Fibroblast of the aortic adventitia (primary cell): ENCODE data around the gene PLCL2. TPM values are rescaled to one million over a fixed set of nuclear protein-coding genes. Genes with fewer than 3 reads are reported as not detected.
"Not testable (repeated sequence)": the region's sequence is repeated elsewhere in the genome, so short reads cannot be mapped to it uniquely, and the experiment has no call there.

Experiments used
- DNase-seq: peaks from one replicate; pipeline ENCODE4 v3.0.0-alpha.2; 2010; ENCODE audit warnings: low read depth
- H3K4me3 ChIP-seq: 2 replicates; pipeline ENCODE4 v1.5.1; 2011; ENCODE audit warnings: low read depth, mild to moderate bottlenecking, control low read depth, low read length, moderate library complexity
- CTCF ChIP-seq: IDR thresholded peaks from 2 replicates; pipeline ENCODE4 v1.5.1; 2011; ENCODE audit warnings: mild to moderate bottlenecking, low read length, control low read depth, inconsistent platforms; ENCODE audit not compliant: insufficient read depth
- total RNA-seq: library from RNA; depleted of rRNA; stranded (reverse); fragments of >200 nt; gene quantifications from 2 replicates; pipeline ENCODE4 v1.2.3, GENCODE V29; 2012; ENCODE audit warnings: low replicate concordance

The PLCL2 gene
- total RNA-seq, 1 donor: 11.6 TPM

GRCh38 chr3:17103579-17103978 lies 218.8 kb downstream of the PLCL2 start:
- H3K4me3 ChIP-seq: no peak overlapping the region
- DNase-seq: no peak

GRCh38 chr3:17106801-17107200 lies 222.0 kb downstream of the PLCL2 start:
- not testable (repeated sequence) for H3K4me3 ChIP-seq, DNase-seq

More at GRCh38 chr3:17103579-17103978, 218.8 kb downstream of the PLCL2 start:
- TF ChIP-seq CTCF: no peak

- no peak for TF ChIP-seq CTCF
- no peak overlapping the region for H3K4me3 ChIP-seq
Measured at GRCh38 chr3:17110660-17111396, 226.1 kb downstream of the PLCL2 start.

GRCh38 chr3:17111586-17111985 lies 226.8 kb downstream of the PLCL2 start:
- TF ChIP-seq CTCF: no peak
- no peak for DNase-seq
- H3K4me3 ChIP-seq: no peak overlapping the region

More at GRCh38 chr3:17110660-17111396, 226.1 kb downstream of the PLCL2 start:
- no peak for DNase-seq

- TF ChIP-seq CTCF: no peak
- DNase-seq: peak; percentile 39
- no peak overlapping the region for H3K4me3 ChIP-seq
Measured at GRCh38 chr3:17115186-17115585, 230.4 kb downstream of the PLCL2 start.

- no peak overlapping the region for H3K4me3 ChIP-seq
- no peak for DNase-seq
Measured at GRCh38 chr3:17116007-17116600, 231.3 kb downstream of the PLCL2 start.

More at GRCh38 chr3:17116007-17116600, 231.3 kb downstream of the PLCL2 start:
- TF ChIP-seq CTCF: no peak
